Central memory CD8-positive, alpha-beta T cell (primary cell): ENCODE data around the gene SIL1.
"Not testable (repeated sequence)": the region's sequence is repeated elsewhere in the genome, so short reads cannot be mapped to it uniquely, and the experiment has no call there.

Source experiments
- ATAC-seq: fragments of 150-1000 bp; cut with Tn5 transposase; replicated peaks from 2 replicates; pipeline ENCODE4 v1.10.0; 2022; ENCODE audit warnings: mild to moderate bottlenecking, moderate FRiP score, moderate number of reproducible peaks; ENCODE audit not compliant: poor library complexity, severe bottlenecking; ENCODE audit errors: extremely low read depth
- DNase-seq, 2 donors: peaks; one replicate each; pipeline ENCODE4 v3.0.0; 2021; ENCODE audit warnings: low spot score in 2 of 2
- H3K27ac Mint-ChIP-seq: one replicate; pipeline ENCODE4 v1.8.0; 2022; ENCODE audit warnings: low read depth, mild to moderate bottlenecking, moderate library complexity, mixed read lengths
- H3K27me3 Mint-ChIP-seq: one replicate; pipeline ENCODE4 v1.8.0; 2022; ENCODE audit warnings: mixed read lengths
- H3K36me3 Mint-ChIP-seq: one replicate; pipeline ENCODE4 v1.8.0; 2022; ENCODE audit warnings: mild to moderate bottlenecking, moderate library complexity, mixed read lengths; ENCODE audit not compliant: insufficient read depth
- H3K4me1 Mint-ChIP-seq: one replicate; pipeline ENCODE4 v1.8.0; 2022; ENCODE audit warnings: mixed read lengths
- H3K4me3 Mint-ChIP-seq: one replicate; pipeline ENCODE4 v1.8.0; 2022; ENCODE audit warnings: mild to moderate bottlenecking, moderate library complexity, mixed read lengths
- H3K9me3 Mint-ChIP-seq: one replicate; pipeline ENCODE4 v1.8.0; 2022; ENCODE audit warnings: mixed read lengths

Gene SIL1

DNA sequence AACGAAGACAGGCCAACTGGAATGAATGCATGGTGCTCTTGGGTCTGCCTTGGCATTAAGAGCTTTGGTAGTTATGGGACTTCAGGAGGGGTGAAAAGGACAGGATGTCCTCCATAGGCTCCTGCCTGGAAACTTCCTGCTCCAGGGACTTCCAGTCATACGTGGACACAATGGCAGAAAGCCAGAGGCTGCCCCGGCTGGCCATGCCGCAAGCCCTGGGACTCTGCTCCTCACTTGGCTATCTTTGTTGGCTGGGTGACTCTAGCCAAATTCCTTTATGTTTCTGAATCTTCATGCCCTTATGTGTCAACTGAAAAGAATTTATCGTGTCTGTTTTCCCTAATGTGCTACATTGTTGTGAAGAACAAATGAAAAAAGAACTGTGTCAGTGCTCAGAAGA, 136.9 kb downstream of the SIL1 start:
- Mint-ChIP-seq H3K4me3 (no peak overlapping the region), H3K27me3 (no peaks in the 10 kb centered on the region), H3K36me3 (no peaks in the 10 kb centered on the region), H3K27ac (no peak overlapping the region), H3K4me1 (no peaks in the 10 kb centered on the region), H3K9me3 (no peaks in the 10 kb centered on the region)
- DNase-seq = no peak
- ATAC-seq = no peak

DNA sequence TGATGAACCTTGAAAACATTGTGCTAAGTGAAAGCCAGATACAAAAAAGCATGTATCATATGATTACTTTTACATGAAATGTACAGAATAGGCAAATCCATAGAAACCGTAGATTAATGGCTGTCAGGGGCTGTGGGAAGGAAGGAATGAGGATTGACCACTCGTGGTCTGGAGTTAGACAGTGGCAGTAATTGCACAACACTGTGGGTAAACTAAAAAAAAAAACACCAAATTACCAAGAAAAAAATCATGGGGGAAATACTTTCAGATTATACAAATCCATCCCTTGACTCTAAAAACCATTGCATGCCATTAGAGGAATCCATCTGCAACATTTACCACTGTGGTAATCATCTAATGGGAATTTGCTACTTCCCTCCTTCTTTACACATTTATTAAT, 140.0 kb downstream of the SIL1 start:
- Mint-ChIP-seq H3K4me3 (no peak overlapping the region), H3K27ac (no peak overlapping the region), H3K36me3 (no peaks in the 10 kb centered on the region)

DNA sequence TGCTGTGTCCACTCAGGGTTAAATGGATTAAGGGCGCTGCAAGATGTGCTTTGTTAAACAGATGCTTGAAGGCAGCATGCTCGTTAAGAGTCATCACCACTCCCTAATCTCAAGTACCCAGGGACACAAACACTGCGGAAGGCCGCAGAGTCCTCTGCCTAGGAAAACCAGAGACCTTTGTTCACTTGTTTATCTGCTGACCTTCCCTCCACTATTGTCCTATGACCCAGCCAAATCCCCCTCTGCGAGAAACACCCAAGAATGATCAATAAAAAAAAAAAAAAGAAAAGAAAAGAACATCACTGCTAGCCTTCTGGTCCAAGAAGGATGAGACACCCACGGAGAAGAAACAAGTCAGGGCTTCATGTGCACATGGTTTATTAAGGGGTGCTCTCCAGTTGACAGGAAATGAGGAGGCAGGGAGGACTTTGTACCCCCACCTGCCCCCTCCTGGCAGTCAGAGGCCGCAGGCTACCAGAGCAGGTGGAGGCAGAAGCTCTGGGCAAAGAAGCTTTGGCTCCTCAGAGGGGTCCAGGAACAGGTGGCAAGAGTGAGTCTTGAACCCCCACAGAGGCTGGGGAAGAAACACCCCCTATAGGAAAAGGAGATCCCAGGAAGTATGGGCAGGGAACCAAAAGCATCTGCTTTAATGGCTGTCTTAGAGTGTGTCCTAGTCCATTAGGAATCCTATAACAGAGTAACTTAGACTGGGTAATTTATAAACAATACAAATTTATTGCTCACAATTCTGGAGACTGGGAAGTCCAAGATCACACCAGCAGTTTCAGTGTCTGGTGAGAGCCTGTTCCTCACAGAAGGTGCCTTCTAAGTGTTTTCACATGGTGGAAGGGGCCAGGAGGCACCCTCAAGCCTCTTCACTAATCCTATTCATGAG, 140.9 kb downstream of the SIL1 start:
- not testable (repeated sequence) for ATAC-seq, H3K36me3 Mint-ChIP-seq, H3K27ac Mint-ChIP-seq, H3K27me3 Mint-ChIP-seq, H3K4me3 Mint-ChIP-seq, DNase-seq, H3K9me3 Mint-ChIP-seq, H3K4me1 Mint-ChIP-seq

More for the DNA sequence above, 140.0 kb downstream of the SIL1 start:
- DNase-seq = no peak
- no peak for ATAC-seq
- Mint-ChIP-seq H3K4me1 (no peaks in the 10 kb centered on the region), H3K27me3 (no peaks in the 10 kb centered on the region), H3K9me3 (no peaks in the 10 kb centered on the region)

DNA sequence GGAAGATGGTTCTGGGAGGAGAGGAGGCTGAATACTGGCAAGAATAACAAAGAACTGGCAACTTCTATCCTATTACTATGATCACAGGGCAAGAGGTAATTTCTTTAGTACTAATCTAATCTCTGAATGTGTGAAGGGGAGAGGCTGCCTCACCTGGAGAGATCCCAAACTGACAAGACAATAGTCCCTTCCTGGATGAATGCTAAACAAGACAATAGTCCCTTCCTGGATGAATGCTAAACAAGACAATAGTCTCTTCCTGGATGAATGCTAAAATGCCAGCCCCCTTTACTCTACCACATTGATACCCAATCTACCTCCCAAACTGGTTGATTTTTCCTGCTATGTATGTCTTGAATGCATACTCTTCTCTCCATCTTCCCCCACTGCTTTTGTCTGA, 145.2 kb downstream of the SIL1 start:
- no peaks in the 10 kb centered on the region for H3K9me3 Mint-ChIP-seq
- H3K4me3 Mint-ChIP-seq = no peak overlapping the region
- ATAC-seq (no peak), DNase-seq (no peak)
- H3K27me3 Mint-ChIP-seq = no peaks in the 10 kb centered on the region
- H3K27ac Mint-ChIP-seq = no peak overlapping the region
- no peaks in the 10 kb centered on the region for H3K4me1 Mint-ChIP-seq
- no peaks in the 10 kb centered on the region for H3K36me3 Mint-ChIP-seq

DNA sequence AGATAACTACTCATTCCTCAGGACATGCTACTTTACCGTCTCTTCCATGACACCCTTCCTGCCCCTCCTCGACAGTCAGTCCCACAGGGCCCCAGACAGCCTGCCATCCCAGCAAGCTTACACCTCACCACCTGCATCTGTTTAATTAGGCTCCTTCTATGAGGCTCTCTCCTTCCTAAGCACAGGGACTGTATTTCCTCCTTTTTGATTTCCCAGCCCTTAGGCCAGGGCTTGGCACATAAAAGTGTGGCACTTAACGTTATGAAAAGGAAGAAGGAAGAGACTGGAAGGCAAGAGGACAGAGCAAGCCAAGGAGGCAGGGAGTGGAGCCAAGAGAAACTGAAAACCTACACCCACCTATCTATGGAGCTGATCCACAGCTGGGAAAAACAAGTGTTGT, 146.8 kb downstream of the SIL1 start:
- no peak overlapping the region for H3K27ac Mint-ChIP-seq
- H3K4me3 Mint-ChIP-seq = no peak overlapping the region
- no peak for DNase-seq
- H3K4me1 Mint-ChIP-seq = no peaks in the 10 kb centered on the region
- H3K9me3 Mint-ChIP-seq = no peaks in the 10 kb centered on the region
- H3K27me3 Mint-ChIP-seq = no peaks in the 10 kb centered on the region
- H3K36me3 Mint-ChIP-seq = no peaks in the 10 kb centered on the region
- ATAC-seq = no peak

DNA sequence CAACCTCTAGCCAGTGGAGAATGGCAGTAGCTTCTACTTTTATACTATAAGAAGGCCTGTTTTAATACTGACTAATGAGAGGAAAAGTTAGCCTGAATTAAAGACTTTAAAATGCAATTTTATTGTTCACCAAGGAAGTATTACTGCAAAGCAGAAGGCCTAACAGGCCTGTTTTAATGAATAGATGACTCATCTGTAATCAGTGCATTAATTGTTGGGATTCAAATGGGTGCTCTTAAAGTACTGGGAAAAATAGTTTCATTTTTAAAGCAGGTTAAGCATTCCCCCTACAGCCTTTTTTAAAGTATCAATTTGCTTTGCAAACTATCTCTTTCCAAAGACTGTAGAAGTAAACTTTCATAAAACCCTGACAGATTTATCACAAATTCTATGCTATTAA, 147.7 kb downstream of the SIL1 start:
- Mint-ChIP-seq H3K4me1 (no peaks in the 10 kb centered on the region), H3K4me3 (no peak overlapping the region), H3K36me3 (no peaks in the 10 kb centered on the region), H3K27ac (no peak overlapping the region), H3K27me3 (no peaks in the 10 kb centered on the region), H3K9me3 (no peaks in the 10 kb centered on the region)
- DNase-seq (no peak), ATAC-seq (no peak)

DNA sequence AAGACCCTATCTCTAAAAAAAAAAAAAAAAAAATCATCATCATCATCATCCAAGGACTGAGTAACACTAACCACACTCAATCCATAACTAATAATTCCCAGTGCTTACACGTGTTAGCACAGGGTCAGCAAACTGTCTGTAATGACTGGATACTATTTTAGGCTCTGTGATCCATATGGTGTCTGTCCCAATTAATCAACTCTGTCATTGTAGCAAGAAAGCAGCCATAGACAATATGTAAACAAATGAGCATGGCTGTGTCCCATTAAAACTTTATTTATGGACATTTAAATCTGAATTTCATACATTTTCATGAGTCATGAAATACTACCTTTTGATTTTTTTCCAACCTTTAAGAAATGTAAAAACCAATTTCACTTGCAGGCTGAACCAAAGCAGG, 148.4 kb downstream of the SIL1 start:
- H3K36me3 Mint-ChIP-seq = no peaks in the 10 kb centered on the region
- no peak for DNase-seq
- no peak overlapping the region for H3K4me3 Mint-ChIP-seq
- no peaks in the 10 kb centered on the region for H3K27me3 Mint-ChIP-seq
- no peak overlapping the region for H3K27ac Mint-ChIP-seq
- H3K9me3 Mint-ChIP-seq = no peaks in the 10 kb centered on the region
- no peak for ATAC-seq
- no peaks in the 10 kb centered on the region for H3K4me1 Mint-ChIP-seq

DNA sequence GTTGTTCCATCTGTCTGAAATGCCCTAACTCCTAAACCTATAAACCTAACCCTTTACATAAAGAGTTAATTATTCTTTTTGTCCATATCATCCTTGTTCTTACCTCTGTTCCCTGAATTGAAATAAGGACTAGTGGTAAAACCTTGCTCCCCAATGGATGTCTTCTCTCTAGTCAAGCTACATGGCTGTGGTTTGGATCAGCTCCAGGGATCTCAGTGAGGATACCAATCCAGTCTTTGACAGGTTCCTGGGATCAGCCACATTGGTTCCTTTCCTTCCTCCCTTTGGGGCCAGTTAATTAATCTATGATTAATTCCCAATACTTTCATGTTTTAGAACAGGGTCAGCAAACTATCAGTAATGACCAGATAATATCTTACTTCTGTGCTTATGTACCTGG, 151.6 kb downstream of the SIL1 start:
- Mint-ChIP-seq H3K36me3 (no peaks in the 10 kb centered on the region), H3K27ac (no peak overlapping the region), H3K9me3 (no peaks in the 10 kb centered on the region), H3K4me3 (no peak overlapping the region), H3K4me1 (no peaks in the 10 kb centered on the region), H3K27me3 (no peaks in the 10 kb centered on the region)
- DNase-seq (no peak), ATAC-seq (no peak)

DNA sequence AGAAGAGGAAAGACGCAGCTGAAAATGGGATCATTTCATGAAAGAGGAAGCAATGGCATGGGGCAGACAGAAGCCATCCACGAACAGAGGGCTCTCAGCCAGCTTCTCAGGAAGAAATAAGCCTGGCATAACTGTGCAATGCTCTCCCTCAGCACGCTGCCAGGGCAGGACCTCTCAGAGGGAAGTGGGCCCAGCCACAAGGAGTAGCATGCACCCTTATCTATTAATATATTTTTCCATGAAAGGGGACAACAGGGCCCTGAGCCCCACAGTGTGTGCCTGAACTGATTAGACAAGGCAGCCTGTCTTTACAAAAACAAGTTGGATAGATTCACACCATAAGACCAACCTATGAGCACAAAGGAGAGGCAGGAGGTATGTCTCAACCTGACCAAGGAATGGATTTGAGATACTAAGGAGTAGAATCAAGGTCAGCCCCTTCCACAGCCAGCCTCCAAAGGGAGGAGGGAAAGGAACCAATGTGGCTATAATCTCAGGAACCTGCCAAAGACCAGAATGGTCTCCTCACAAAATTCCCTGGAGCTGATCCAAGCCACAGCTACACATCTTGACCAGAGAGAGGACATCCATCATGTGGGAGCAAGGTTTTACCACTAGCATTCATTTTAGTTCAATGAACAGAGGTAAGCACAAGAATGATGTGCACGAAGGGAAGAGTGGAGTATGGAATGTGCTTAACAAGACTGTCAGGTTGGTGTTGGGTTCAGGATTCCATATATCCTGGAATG, 154.8 kb downstream of the SIL1 start:
- ATAC-seq (no peak), DNase-seq (no peak)
- Mint-ChIP-seq H3K27me3 (no peaks in the 10 kb centered on the region), H3K36me3 (no peaks in the 10 kb centered on the region), H3K4me3 (no peak overlapping the region), H3K27ac (no peak overlapping the region), H3K9me3 (no peaks in the 10 kb centered on the region), H3K4me1 (no peaks in the 10 kb centered on the region)

DNA sequence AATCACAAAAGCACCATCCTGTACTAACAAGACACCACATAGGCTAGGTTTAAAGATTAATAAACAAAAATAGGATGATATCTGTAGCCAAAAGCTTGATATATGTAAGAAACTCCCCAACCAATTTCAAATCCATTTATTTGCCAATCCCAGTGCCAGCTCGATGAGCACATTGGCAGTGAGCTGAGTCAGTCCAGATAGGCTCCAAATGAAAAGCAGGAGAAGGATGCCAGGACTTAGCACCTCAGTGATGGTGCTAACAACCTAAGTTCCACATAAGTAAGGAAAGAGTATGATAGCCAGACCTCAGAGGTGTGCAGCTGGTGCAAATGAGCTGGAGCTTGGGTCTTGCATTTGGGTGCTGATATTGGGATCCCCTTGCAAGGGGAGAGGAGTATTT, 158.1 kb downstream of the SIL1 start:
- Mint-ChIP-seq H3K4me3 (no peak overlapping the region), H3K27me3 (no peaks in the 10 kb centered on the region), H3K36me3 (no peaks in the 10 kb centered on the region), H3K4me1 (no peaks in the 10 kb centered on the region), H3K9me3 (no peaks in the 10 kb centered on the region), H3K27ac (no peak overlapping the region)
- ATAC-seq = no peak
- DNase-seq = no peak

DNA sequence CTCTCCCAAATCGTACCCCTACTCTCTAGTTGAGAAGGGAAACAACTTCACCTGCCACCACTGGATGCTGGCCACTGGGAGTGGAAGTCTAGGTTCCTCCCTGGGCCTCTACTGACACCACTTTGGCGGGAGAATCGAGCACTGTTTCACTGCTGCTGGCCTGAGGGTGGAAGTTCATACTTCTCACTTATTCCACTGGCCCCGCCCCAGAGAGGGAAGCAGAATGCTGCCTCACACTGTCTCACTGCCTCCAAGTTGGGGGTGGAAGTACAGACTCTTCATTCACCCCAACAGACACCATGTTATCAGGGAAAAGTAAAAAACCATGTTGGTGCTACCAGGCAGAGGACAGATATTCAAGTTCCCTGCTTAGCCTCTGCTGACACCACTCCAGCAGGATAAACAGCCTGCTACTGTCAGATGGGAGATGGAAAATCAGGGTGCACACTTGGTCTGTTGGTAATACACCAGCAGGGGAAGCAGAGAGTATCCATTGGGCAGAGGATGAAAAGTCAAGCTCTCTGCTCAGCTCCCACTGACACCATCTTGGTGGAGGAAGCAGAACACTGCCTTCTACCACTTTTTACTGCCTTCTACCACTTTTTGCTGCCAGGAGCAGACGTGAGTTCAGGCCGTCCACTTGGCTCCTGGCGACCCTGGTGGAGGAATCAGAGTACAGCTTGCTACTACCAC, 159.4 kb downstream of the SIL1 start:
- Mint-ChIP-seq H3K36me3 (no peaks in the 10 kb centered on the region), H3K27ac (no peak overlapping the region), H3K27me3 (no peaks in the 10 kb centered on the region), H3K4me3 (no peak overlapping the region), H3K9me3 (no peaks in the 10 kb centered on the region), H3K4me1 (no peaks in the 10 kb centered on the region)
- DNase-seq = no peak
- ATAC-seq = no peak

DNA sequence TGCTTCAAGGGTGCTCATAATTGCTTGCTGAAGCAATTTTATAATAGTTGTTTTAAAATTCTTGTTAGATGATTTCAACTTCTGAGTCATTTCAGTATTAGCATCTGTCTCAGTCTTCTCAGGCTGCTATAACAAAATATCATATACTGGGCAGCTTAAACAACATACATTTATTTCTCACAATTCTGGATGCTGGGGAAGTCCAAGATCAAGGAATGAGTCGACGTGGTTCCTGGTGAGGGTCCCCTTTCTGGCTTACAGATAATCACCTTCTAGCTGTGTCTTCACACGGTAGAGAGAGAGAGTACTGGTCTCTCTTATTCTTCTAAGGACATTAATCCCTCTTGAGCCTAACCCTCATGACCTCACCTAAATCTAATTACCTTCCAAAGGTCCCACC, 160.4 kb downstream of the SIL1 start:
- Mint-ChIP-seq H3K9me3 (no peaks in the 10 kb centered on the region), H3K27ac (no peak overlapping the region), H3K36me3 (no peaks in the 10 kb centered on the region), H3K27me3 (no peaks in the 10 kb centered on the region), H3K4me3 (no peak overlapping the region), H3K4me1 (no peaks in the 10 kb centered on the region)
- DNase-seq (no peak), ATAC-seq (no peak)

DNA sequence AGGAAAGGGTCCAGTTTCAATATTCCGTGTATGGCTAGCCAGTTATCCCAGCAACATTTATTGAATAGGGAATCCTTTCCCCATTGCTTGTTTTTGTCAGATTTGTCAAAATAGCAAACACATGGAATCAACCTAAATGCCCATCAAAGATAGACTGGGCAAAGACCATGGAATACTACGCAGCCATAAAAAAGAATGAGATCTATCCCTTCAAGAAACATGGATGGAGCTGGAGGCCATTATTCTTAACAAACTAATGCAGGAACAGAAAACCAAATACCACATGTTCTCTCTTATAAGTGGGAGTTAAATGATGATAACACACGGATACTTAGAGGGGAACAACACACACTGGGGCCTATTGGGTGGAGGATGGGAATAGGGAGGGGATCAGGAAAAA, 161.8 kb downstream of the SIL1 start:
- not testable (repeated sequence) for H3K4me1 Mint-ChIP-seq, H3K9me3 Mint-ChIP-seq, DNase-seq, ATAC-seq, H3K27ac Mint-ChIP-seq, H3K27me3 Mint-ChIP-seq, H3K36me3 Mint-ChIP-seq, H3K4me3 Mint-ChIP-seq
